ENCODE measurements around the gene ARL4C.
A peak's percentile ranks its signal among the peaks of the same experiment; 100 is the strongest.

Gene ARL4C

DNA sequence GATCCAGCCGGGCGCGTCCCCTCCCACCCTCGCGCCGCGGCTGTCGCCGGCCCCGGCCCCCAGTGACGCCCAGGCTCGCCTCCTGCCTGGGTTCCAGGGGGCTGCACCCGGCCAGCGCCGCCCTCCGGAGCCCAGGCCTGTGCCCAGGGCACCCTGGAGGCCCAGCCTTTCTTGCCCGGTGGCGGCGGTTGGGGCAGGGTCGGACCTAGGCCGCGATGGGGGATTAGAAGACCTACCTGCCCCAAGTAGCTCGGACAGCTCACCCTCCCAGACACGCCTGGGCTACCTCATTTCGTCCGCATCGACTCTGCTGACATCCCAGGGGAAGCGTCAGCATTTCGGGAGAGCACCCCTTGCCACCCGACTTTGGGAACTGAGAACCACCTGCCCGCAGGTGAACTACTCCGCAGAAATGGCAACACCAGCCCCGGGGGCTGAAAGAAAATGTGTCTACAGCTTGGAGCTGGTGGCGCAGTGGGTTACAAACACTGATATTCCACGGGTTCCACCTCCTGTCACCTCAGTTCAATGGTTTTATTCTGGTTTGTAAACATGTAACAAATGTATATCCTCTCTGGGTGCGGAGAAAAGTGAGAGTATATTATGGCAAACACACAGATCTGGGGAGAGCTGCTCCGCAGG lies 834 bp upstream of the ARL4C start:
- no peak for FAIRE-seq

- FAIRE-seq, result no peak
Observed at GRCh38 chr2:234496055-234496834, 636 bp downstream of the ARL4C start.

GRCh38 chr2:234495251-234496054 lies 1.4 kb downstream of the ARL4C start:
- FAIRE-seq, result no peak

GRCh38 chr2:234494361-234495250 lies 2.3 kb downstream of the ARL4C start:
- FAIRE-seq, result peak; percentile 9

DNA sequence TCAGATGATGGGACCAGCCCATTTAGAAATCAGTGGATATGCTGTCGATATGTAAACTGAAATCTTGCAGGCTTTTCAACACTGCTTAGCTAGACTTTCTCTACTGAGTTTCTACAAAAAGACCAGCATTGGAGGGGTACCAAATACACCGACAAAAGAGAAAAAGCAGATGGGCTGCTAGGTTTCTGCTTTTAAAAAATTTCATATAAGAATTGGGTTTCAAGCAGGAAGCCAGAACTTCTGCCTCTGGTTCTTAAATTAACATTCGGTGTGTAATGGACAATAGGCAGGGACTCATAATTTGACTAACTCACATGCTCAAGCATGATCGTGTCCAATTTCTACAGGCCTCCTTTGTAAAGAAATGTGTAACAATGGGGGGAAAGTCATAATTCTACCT lies 3.1 kb downstream of the ARL4C start:
- no peak for FAIRE-seq

- no peak for FAIRE-seq
Observed at GRCh38 chr2:234492717-234493485, 4.0 kb downstream of the ARL4C start.

DNA sequence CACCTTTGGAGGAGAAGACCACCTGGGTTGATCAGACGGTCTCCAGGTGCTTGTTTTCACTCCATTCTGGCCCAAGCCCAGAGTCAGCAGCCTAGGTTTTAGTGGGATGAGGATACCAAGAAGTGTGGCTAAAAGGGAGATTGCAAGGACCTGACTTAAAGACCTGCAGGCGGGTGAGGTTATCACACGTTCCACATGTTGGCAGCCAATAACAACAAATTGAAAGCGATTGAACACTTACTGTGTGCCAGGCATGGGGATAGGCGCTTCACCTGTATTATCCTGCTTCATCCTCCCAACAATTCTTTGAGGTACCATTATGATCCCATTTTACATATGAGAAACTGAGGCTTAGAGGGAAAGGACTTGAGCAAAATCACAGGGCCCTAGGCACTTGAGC lies 5.0 kb downstream of the ARL4C start:
- no peak for FAIRE-seq

DNA sequence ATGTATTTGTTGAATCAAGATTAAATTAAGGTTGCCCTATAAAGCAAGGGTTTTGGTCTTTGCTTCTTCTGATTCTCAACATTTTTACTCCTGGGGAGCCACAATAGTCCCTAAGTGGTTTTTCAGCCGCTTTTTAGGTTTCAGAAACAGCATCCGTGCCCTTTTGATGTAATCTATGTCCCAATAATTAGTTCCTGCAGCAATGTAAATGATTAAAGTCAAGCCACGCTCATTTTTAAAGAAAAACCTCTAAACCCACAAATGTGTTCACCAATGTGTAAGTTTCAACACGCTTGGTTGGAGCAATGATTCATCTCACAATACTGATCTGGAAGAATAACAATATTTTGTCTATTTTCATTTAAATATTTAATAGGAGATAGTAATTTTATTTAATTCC lies 5.6 kb downstream of the ARL4C start:
- no peak for FAIRE-seq

DNA sequence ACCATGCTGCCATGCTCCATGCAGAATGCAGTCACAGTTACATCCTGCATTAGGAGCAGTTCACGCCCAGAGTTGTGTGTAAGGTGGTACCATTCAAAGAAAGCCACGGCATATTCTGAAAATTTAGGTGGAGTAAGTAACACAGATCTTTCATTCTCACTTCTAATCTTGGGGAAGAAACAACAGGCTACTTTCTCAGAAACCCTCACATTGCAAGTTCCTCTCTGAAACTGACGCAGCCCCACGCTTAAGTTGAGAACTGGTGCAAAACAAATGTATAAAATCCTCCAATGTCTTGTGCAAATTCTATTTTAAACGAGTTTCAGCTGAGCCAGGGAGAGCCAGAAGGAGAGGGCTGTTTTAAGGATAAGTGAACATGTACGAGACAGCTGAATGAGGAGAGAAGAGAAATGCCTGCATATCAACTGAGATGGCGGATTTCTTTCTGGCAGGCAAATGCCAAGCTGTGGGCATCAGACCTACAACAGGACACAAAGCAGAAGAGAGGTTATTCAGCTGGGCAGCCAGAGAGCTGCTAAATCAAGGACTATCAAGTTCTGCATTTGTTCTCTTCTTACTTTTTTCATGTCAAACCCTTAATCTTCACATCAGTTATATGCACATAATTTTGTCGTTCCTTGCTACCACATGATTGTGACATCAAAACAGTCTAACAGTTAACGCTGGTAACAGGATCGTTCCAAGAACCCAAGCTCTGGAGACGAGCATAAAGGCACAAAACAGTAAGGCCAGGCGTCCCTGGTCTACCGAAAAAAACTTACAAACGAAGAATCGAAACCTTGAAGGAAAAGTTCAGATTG lies 6.4 kb downstream of the ARL4C start:
- no peak for FAIRE-seq

GRCh38 chr2:234488913-234489451 lies 7.9 kb downstream of the ARL4C start:
- FAIRE-seq, result no peak

- FAIRE-seq, result no peak
Observed at GRCh38 chr2:234488486-234488885, 8.4 kb downstream of the ARL4C start.

- FAIRE-seq, result no peak
Observed at GRCh38 chr2:234487356-234487755, 9.5 kb downstream of the ARL4C start.

GRCh38 chr2:234483568-234484251 lies 13.2 kb downstream of the ARL4C start:
- FAIRE-seq, result no peak

DNA sequence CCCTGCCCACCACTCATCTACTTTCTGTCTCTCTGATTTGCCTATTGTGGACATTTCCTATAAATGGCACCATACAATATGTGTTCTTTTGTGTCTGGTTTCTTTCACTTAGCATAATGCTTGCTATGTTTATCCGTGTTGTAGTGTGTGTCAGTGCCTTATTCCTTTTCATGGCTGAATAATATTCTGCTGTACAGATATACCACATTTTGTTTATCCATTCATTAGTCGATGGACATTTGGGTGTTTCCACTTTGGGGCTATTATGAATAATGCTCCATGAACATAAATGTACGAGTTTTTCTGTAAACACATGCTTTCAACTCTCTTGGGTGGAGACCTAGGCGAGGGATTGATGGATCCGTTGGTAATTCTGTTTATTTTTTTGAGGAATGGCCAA lies 15.6 kb downstream of the ARL4C start:
- FAIRE-seq, result no peak

DNA sequence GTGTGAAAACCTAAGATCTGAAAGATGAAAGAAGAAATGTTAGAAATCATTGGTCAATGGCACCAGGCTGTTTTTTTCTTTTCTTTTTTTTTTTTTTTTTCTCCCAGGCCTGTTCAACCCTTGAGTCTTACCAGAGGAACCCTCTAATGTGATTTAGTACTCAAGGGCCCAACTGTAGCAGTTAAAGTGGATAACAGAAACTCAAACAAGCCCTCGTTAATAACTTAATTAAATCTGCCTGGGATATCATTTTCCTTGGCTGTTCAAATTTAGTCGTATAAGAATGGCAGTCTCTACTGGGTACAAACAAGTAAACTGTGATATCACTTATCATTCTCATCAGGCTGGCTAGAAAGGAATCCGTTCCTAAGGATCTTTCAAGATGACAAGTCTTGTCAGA lies 16.5 kb downstream of the ARL4C start:
- FAIRE-seq, result no peak

DNA sequence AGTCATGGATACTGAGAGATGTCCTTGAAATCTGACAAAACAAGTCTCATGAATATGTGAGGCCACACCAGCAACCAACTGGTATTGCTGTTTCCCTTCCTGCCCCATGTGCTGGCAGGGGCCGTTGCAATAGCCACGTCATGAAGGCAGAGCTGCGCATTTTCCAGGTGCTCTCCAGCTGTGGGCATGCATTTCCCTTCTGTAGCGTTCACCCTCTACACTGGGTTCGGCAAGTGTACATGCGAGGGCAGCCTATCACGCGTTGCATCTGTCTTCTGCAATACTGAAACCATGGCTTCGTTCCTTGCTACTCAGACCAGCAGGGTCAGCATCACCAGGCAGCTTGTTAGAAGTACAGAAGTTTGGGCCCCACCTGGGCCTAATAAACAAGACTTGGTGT lies 17.4 kb downstream of the ARL4C start:
- FAIRE-seq, result no peak

DNA sequence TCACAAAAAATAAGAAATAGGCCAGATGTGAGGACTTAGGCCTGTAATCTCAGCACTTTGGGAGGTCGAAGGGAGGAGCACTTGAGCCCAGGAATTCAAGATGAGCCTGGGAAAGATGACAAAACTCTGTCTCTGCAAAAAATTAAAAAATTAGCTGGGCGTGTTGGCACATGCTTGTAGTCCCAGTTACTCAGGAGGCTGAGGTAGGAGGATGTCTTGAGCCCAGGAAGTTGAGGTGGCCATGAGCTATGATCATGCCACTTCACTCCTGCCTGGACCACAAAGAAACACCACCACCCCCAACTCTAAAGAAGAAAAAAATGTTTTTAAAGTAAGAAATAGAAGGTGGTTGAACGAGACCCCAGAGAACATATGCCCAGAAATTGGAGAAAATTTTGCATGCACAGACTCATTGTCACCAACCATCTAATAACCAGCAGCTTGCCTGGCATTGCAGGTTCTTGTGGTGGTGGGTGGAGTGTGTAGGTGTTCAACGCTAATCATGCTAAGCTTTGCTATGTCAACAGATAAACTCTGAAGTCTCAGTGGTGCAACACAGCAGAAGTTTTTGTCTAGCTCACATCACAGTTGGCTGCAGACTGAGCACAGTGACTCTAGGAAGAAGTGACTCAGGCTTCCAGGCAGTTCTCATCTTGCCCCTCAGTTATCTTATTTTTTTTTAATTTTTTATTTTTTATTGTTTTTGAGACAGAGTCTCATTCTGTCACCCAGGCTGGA lies 18.6 kb downstream of the ARL4C start:
- FAIRE-seq, result no peak

DNA sequence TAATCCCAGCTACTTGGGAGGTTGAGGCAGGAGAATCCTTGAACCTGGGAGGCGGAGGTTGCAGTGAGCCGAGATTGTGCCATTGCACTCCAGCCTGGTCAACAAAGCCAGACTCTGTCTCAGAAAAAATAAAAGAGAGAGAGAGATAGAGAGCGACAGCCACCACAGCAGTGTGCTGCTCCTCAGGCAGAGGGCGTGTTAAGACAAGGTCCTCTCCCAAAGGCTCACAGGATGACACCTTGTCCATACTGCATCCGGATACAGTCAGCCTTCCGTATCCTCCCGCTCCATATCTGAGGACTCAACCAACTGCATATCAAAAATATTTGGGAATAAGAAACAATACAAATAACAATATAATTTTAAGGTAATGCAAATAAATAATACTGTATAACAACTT lies 20.1 kb downstream of the ARL4C start:
- FAIRE-seq, result no peak

- FAIRE-seq, result no peak
Observed at GRCh38 chr2:234474654-234475053, 22.2 kb downstream of the ARL4C start.
